Measurements from ENCODE around the gene FHL1.

DNA sequence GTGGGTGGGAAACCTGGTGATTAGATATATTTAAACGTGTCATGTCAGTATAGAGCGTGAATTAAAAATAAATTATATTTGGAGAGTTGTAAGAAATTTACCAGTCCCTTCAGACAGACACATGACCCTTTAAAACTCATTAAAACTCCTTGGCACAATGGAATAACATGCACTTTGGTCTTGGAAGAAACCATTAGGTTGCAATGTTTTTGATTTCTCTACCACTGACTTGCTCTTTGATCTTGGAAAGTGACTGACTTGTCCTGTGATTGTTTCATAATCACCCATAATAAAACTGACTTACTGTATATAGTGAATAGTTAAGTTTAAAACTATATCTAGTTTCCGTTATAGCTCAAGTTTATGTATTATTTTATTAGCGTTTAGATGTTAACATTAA lies 35.8 kb downstream of the FHL1 start:
- TF ChIP-seq, protein P1, sequence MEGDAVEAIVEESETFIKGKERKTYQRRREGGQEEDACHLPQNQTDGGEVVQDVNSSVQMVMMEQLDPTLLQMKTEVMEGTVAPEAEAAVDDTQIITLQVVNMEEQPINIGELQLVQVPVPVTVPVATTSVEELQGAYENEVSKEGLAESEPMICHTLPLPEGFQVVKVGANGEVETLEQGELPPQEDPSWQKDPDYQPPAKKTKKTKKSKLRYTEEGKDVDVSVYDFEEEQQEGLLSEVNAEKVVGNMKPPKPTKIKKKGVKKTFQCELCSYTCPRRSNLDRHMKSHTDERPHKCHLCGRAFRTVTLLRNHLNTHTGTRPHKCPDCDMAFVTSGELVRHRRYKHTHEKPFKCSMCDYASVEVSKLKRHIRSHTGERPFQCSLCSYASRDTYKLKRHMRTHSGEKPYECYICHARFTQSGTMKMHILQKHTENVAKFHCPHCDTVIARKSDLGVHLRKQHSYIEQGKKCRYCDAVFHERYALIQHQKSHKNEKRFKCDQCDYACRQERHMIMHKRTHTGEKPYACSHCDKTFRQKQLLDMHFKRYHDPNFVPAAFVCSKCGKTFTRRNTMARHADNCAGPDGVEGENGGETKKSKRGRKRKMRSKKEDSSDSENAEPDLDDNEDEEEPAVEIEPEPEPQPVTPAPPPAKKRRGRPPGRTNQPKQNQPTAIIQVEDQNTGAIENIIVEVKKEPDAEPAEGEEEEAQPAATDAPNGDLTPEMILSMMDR (IDR thresholded peaks at IDR 0.05; ENCODE audit: borderline replicate concordance, extremely low read depth, low read length, poor library complexity, severe bottlenecking): no peak
- no peak for TF ChIP-seq EZH2 (IDR thresholded peaks at IDR 0.05; ENCODE audit: borderline replicate concordance, low read depth, low read length, severe bottlenecking)
